HG03159 (cell line): ENCODE data around the gene S100A13.
"Not testable (repeated sequence)": the region's sequence is repeated elsewhere in the genome, so short reads cannot be mapped to it uniquely, and the experiment has no call there.

Experiments
- ATAC-seq: cut with Tn5 transposase; IDR thresholded peaks from one replicate; pipeline ENCODE4 v1.9.1; 2021; ENCODE audit warnings: mild to moderate bottlenecking, moderate library complexity; ENCODE audit not compliant: unreplicated experiment

S100A13 gene

DNA sequence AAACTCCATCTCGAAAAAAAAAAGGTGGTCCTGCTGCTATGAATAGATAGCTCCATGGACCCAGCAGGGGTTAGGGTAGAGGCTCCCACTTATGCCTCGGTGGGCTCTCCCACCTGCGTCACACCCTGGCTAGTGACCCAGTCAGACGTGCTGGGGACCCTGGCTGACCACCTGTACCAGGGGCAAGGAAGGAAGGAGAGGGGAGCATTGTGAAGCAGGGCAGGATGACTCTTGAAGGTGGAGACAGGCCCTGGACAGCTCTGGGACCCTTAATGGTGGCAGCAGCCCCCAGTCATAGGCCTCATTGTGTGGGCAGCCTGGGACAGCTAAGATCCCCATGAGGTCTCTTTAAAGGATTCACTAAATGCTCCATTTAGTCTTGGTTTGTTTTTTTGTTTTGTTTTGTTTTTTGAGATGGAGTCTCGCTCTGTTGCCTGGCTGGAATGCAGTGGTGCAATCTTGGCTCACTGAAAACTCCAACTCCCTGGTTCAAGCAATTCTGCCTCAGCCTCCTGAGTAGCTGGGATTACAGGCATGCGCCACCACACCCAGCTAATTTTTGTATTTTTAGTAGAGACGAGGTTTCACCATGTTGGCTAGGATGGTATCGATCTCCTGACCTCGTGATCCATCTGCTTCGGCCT lies 20.8 kb upstream of the S100A13 start:
- no peak for ATAC-seq

DNA sequence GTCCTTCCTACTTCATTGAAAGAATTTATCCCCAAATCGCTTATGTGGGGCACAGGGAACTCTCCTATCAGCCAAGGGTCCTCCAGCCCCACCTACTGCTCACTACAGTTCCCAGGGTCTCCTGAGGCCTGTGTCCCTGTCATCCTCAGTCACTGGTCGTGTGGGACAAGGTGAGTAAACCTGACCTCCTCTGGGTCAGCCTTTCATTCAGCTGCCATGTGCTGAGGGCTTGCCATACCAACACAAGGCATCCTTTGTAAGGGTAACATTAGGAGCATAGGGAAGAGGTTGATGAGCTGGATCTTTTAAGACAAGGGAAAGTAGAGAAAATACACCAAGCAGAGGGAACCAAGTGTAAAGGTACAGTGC lies 20.0 kb upstream of the S100A13 start:
- ATAC-seq = no peak

GRCh38 chr1:153646672-153647345 lies 19.5 kb upstream of the S100A13 start:
- no peak for ATAC-seq

- ATAC-seq = no peak
These were observed 16.5 kb upstream of the S100A13 start for GRCh38 chr1:153643816-153644215.

- no peak for ATAC-seq
These were observed 15.8 kb upstream of the S100A13 start for GRCh38 chr1:153643100-153643499.

DNA sequence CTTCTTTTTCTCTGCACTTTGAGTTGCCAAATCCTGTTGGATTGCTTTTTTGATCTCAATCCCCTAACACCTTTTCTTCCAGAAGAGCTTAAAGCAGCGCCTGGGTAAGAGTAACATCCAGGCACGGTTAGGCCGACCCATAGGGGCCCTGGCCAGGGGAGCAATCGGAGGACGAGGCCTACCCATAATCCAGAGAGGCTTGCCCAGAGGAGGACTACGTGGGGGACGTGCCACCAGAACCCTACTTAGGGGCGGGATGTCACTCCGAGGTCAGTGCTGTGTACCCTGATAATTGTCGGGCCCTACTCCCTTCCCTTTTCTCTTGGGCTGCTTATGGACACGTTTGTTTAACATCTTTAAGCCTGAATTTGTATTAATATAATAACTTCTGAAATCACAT lies 14.9 kb upstream of the S100A13 start:
- no peak for ATAC-seq

DNA sequence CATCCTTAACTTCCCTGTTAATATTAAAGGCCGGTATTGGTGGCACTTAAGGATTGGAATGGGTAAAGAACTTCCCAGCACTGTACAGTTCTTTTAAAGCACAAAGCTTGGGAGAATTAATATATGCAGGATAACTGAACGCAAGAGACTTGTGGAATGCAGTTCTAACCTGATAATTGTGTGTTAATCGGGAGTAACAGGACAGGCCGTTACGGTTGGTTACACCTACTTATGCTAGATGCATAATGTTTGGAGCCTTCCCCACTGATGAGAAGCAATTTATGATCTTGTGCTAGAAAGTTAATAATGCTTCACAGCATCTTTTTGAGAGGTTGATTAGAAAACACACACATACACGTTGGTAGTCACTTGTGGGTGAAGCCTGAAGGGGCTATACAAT lies 13.6 kb upstream of the S100A13 start:
- no peak for ATAC-seq

DNA sequence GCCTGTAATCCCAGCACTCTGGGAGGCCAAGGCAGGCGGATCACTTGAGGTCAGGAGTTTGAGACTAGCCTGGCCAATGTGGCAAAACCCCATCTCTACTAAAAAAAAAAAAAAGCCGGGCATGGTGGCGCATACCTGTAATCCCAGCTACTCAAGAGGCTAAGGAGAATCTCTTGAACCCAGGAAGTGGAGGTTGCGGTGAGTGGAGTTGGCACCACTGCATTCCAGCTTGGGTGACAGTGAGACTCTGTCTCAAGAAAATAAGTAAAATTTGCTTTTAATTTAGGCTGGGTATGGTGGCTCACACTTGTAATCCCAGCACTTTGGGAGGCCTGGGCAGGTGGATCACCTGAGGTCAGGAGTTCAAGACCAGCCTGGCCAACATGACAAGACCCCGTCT lies 12.9 kb upstream of the S100A13 start:
- ATAC-seq = not testable (repeated sequence)

DNA sequence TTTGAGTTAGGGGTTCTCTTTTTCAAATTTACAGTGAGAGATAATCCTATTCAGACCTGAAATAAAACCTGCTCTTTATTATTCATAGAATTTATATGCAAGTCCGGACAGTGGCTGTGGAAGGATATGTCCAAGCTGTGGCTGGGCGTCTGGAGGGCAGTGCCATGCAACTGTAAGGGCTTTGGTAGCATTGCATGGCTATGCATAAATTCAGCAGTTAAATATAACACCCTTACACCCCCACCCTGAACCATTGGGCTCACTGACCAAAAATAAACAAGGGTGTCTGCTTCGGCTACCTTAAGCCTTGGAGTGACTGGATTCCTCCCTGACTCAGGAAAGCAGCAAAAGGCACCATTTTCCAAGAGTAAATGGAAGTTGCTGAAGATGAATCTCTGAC lies 12.0 kb upstream of the S100A13 start:
- ATAC-seq = no peak

DNA sequence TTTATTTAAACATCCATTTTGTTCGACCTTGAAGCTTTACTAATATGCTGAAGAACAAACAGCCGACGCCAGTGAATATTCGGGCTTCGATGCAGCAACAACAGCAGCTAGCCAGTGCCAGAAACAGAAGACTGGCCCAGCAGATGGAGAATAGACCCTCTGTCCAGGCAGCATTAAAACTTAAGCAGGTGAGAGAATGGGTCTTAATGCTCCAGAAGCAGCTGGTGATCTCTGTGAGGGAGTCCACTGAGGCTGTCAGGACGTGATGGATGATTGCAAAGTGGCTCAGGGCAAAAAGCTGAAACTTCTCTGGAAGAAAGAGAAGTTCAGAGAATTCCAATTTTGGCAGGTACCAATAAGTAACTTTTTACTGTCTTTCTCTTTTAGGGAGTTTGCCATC lies 11.0 kb upstream of the S100A13 start:
- no peak for ATAC-seq

DNA sequence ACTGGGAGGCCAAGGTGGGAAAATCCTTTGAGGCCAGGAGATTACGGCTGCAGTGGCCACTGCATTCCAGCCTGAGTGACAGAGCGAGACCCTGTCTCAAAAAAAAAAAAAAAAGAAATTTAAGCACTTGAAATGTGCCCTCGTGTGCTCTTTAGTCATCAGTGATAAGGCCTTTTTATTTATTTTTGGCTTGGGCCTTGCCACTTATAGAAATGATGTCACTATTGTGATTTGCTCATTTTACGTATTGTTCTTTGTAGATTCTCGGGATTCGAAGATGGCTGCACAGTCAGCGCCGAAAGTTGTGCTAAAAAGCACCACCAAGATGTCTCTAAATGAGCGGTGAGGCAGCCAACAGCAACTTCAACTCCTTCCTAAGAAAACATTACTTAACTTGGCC lies 9.0 kb upstream of the S100A13 start:
- ATAC-seq = no peak

- no peak for ATAC-seq
These were observed 8.6 kb upstream of the S100A13 start for GRCh38 chr1:153635872-153636271.

DNA sequence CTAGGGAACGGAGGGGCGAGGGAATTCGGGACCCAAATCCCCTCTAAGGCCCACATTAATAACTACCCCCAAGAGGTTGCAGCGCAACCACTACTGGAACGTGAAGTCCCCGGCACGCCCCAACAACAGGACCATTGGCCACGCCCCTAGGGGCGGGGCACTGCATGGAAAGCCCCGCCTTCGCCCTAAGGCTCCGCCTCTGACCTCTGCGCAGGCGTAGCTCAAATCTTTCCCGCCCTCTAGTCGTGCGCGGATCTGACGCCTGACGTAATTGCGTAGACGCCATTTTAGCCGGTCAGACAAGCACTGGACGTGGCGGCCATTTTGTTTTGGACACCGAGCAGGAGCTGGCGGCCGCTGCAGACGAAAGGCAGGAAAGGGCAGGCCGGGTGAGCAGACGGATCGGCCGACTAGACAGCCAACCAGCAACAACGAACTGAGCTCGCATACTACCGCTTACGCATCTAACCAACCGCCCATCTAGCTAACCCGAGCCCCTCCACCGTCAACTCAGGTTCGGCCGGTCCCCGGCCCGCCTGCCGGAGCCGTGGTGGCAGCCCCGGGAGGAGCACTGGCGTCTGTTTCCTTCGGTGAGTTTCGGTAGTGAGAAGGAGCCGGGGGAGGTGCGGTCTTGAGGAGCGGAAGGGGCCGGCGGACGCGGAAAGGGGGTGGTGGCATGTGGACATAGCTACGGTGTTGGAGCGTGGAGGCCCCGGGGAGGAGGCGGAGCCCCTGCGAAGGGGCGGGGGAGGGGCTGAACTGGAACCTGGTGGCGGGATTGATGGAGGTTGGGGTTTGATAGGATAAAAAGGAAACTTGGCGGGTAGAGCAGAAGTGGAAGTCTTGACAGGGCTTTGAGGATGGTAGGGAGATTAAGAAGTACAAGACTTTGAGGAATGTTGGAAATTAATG lies 6.7 kb upstream of the S100A13 start, which contains the start of gene CHTOP:
CHTOP (plus strand) TSS at position 313 of the 912 bp plus-strand sequence. CDS start 2,523 bp downstream, outside the sequence.
- ATAC-seq = peak; percentile 82

- no peak for ATAC-seq
These were observed 6.0 kb upstream of the S100A13 start for GRCh38 chr1:153633161-153633753.

- ATAC-seq = no peak
These were observed 4.0 kb upstream of the S100A13 start for GRCh38 chr1:153631047-153632022.

DNA sequence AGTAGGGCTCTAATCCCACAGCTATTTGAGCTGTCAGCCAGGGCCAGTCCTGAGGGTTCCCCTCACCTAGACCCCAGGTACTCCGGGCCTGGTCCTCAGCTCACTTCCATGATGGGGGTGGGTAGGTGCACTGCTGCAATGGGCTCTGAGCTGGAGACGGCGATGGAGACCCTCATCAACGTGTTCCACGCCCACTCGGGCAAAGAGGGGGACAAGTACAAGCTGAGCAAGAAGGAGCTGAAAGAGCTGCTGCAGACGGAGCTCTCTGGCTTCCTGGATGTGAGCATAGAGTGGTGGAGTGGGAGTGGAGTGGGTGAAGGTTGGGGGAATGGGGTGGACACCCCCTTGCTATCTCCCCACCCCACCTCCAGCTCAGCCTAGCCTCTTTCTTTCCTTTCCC lies 3.1 kb upstream of the S100A13 start:
- ATAC-seq = no peak

- ATAC-seq = no peak
These were observed 2.7 kb upstream of the S100A13 start for GRCh38 chr1:153629971-153630370.

DNA sequence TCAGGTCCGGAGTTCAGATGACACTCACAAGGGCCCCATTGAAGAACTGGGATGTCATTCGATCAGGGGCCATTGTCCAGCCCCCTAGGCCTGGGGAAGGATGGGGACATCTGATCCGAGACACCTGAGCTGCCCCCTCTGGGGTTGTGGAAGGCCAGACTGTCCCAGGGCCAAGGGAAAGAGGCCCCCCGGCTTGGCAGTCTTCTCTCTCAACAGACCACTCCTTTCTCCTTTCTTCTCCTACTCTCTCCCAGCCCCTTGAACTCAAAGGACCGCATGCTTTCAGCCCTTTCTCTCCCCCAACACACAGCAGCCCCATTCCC lies 2.0 kb upstream of the S100A13 start:
- ATAC-seq = no peak

- ATAC-seq = no peak
These were observed 1.5 kb upstream of the S100A13 start for GRCh38 chr1:153628638-153629342.
